H1 (cell line): Measurements from ENCODE around the gene GCAT. TPM values are rescaled to one million over a fixed set of nuclear protein-coding genes. Genes with fewer than 3 reads are reported as not detected.

ENCODE experiments used
- TAF1 ChIP-seq: IDR thresholded peaks from 2 replicates; pipeline ENCODE4 v1.6.1; 2011; ENCODE audit warnings: mild to moderate bottlenecking, low read depth, low read length
- polyA plus RNA-seq, 7 experiments: library from polyadenylated mRNA; depleted of rRNA in 3 of 7; stranded (reverse) in 5 of 7; unstranded in 2 of 7; fragments of >200 nt in 5 of 7; fragments of 200-250 nt in 2 of 7; gene quantifications; 1 replicate in 5 of 7; 2 replicates in 1 of 7; 4 replicates in 1 of 7; pipeline versions ENCODE4 v1.2.1 to v1.2.3, GENCODE V29; 2011 to 2013; ENCODE audit warnings: missing spikeins in 2 of 7, mixed read lengths in 2 of 7
- total RNA-seq: library from RNA; stranded (reverse); fragmentation: NEBNext Ultra II Directional; extraction: Animal tissue kit (Norgen Biotek cat#: 25700); gene quantifications from 2 replicates; pipeline ENCODE4 v1.2.1, GENCODE V29; 2021
- TF ChIP-seq, protein P1 (sequence below): fragments of 300-600 bp; sonication (generic); IDR thresholded peaks from 2 replicates; pipeline ENCODE4 v1.7.1; 2012; ENCODE audit warnings: low read length, moderate library complexity, mild to moderate bottlenecking, inconsistent platforms; ENCODE audit not compliant: insufficient replicate concordance

GCAT gene
- total and polyA plus RNA-seq, 2 of the 8 experiments (the other 6 are each of a cell fraction or from before 2014, with no cell fraction given), result 24.3 to 47.5 TPM

- TF ChIP-seq, protein P1, sequence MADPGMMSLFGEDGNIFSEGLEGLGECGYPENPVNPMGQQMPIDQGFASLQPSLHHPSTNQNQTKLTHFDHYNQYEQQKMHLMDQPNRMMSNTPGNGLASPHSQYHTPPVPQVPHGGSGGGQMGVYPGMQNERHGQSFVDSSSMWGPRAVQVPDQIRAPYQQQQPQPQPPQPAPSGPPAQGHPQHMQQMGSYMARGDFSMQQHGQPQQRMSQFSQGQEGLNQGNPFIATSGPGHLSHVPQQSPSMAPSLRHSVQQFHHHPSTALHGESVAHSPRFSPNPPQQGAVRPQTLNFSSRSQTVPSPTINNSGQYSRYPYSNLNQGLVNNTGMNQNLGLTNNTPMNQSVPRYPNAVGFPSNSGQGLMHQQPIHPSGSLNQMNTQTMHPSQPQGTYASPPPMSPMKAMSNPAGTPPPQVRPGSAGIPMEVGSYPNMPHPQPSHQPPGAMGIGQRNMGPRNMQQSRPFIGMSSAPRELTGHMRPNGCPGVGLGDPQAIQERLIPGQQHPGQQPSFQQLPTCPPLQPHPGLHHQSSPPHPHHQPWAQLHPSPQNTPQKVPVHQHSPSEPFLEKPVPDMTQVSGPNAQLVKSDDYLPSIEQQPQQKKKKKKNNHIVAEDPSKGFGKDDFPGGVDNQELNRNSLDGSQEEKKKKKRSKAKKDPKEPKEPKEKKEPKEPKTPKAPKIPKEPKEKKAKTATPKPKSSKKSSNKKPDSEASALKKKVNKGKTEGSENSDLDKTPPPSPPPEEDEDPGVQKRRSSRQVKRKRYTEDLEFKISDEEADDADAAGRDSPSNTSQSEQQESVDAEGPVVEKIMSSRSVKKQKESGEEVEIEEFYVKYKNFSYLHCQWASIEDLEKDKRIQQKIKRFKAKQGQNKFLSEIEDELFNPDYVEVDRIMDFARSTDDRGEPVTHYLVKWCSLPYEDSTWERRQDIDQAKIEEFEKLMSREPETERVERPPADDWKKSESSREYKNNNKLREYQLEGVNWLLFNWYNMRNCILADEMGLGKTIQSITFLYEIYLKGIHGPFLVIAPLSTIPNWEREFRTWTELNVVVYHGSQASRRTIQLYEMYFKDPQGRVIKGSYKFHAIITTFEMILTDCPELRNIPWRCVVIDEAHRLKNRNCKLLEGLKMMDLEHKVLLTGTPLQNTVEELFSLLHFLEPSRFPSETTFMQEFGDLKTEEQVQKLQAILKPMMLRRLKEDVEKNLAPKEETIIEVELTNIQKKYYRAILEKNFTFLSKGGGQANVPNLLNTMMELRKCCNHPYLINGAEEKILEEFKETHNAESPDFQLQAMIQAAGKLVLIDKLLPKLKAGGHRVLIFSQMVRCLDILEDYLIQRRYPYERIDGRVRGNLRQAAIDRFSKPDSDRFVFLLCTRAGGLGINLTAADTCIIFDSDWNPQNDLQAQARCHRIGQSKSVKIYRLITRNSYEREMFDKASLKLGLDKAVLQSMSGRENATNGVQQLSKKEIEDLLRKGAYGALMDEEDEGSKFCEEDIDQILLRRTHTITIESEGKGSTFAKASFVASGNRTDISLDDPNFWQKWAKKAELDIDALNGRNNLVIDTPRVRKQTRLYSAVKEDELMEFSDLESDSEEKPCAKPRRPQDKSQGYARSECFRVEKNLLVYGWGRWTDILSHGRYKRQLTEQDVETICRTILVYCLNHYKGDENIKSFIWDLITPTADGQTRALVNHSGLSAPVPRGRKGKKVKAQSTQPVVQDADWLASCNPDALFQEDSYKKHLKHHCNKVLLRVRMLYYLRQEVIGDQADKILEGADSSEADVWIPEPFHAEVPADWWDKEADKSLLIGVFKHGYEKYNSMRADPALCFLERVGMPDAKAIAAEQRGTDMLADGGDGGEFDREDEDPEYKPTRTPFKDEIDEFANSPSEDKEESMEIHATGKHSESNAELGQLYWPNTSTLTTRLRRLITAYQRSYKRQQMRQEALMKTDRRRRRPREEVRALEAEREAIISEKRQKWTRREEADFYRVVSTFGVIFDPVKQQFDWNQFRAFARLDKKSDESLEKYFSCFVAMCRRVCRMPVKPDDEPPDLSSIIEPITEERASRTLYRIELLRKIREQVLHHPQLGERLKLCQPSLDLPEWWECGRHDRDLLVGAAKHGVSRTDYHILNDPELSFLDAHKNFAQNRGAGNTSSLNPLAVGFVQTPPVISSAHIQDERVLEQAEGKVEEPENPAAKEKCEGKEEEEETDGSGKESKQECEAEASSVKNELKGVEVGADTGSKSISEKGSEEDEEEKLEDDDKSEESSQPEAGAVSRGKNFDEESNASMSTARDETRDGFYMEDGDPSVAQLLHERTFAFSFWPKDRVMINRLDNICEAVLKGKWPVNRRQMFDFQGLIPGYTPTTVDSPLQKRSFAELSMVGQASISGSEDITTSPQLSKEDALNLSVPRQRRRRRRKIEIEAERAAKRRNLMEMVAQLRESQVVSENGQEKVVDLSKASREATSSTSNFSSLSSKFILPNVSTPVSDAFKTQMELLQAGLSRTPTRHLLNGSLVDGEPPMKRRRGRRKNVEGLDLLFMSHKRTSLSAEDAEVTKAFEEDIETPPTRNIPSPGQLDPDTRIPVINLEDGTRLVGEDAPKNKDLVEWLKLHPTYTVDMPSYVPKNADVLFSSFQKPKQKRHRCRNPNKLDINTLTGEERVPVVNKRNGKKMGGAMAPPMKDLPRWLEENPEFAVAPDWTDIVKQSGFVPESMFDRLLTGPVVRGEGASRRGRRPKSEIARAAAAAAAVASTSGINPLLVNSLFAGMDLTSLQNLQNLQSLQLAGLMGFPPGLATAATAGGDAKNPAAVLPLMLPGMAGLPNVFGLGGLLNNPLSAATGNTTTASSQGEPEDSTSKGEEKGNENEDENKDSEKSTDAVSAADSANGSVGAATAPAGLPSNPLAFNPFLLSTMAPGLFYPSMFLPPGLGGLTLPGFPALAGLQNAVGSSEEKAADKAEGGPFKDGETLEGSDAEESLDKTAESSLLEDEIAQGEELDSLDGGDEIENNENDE, result no peak
- no peak for TF ChIP-seq TAF1
Observed at GRCh38 chr22:37775785-37776638, 31.7 kb upstream of the GCAT start (continued).
